ENCODE measurements around the gene RB1.

DNA sequence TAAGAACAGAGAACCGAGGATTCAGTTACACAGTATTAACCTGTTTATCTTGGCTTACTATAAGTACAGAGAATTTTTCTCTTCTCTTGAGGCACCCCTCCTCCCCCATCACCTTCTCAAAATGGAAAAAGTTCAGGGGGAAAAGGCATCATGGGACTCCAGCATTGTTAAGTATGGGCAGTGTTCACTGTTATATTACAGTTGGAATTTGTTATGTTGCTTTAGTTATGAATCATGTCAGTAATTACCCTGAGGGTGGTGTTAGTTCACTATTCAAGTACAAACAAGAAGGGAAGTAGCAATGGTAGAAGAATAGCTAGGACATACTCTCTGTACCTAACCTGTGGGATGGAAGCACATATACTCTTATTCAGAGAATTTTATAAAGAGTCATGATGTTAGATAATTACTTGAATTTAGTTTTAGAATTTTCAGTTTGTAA, 97.3 kb downstream of the RB1 start:
- TF ChIP-seq ZBTB7A (IDR thresholded peaks at IDR 0.05; ENCODE audit: borderline replicate concordance, control insufficient read depth, low read depth, low read length) (no peak), ZBTB1 (CRISPR knock-in tag; IDR thresholded peaks at IDR 0.05; ENCODE audit: borderline replicate concordance, low read depth) (no peak), ZNF23 (CRISPR knock-in tag; IDR thresholded peaks at IDR 0.05) (no peak), HDAC3 (IDR thresholded peaks at IDR 0.05; ENCODE audit: borderline replicate concordance, partially characterized antibody) (no peak)
- TF ChIP-seq, protein P1, sequence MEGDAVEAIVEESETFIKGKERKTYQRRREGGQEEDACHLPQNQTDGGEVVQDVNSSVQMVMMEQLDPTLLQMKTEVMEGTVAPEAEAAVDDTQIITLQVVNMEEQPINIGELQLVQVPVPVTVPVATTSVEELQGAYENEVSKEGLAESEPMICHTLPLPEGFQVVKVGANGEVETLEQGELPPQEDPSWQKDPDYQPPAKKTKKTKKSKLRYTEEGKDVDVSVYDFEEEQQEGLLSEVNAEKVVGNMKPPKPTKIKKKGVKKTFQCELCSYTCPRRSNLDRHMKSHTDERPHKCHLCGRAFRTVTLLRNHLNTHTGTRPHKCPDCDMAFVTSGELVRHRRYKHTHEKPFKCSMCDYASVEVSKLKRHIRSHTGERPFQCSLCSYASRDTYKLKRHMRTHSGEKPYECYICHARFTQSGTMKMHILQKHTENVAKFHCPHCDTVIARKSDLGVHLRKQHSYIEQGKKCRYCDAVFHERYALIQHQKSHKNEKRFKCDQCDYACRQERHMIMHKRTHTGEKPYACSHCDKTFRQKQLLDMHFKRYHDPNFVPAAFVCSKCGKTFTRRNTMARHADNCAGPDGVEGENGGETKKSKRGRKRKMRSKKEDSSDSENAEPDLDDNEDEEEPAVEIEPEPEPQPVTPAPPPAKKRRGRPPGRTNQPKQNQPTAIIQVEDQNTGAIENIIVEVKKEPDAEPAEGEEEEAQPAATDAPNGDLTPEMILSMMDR (IDR thresholded peaks at IDR 0.05 in 2 of 3, conservative IDR thresholded peaks at IDR 0.05 in 1 of 3; ENCODE audit: insufficient read depth in 2 of 3, low read depth in 1 of 3, low read length in 3 of 3) = no peak
- TF ChIP-seq, protein P2, sequence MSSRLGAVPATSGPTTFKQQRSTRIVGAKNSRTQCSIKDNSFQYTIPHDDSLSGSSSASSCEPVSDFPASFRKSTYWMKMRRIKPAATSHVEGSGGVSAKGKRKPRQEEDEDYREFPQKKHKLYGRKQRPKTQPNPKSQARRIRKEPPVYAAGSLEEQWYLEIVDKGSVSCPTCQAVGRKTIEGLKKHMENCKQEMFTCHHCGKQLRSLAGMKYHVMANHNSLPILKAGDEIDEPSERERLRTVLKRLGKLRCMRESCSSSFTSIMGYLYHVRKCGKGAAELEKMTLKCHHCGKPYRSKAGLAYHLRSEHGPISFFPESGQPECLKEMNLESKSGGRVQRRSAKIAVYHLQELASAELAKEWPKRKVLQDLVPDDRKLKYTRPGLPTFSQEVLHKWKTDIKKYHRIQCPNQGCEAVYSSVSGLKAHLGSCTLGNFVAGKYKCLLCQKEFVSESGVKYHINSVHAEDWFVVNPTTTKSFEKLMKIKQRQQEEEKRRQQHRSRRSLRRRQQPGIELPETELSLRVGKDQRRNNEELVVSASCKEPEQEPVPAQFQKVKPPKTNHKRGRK (tag; IDR thresholded peaks at IDR 0.05) = no peak

Measured in K562 (cell line).